ENCODE data around the gene HOXA9. TPM values are rescaled to one million over a fixed set of nuclear protein-coding genes. Genes with fewer than 3 reads are reported as not detected.

Gene HOXA9
- total RNA-seq = 10 to 100 TPM in 1 of 4 donors, 1 to 10 TPM in 3; 5.4 to 10.9 (median 9.0) TPM

- TF ChIP-seq CTCF (IDR thresholded peaks at IDR 0.05; ENCODE audit: low read depth) = no peak
Observed at GRCh38 chr7:27165089-27165995, at the start of gene HOXA9. HOXA9 (minus strand) TSS chr7:27165537; CDS start chr7:27165457, 80 bp downstream.

GRCh38 chr7:27214239-27214950 is 49.1 kb upstream of the HOXA9 start:
- no peak for TF ChIP-seq CTCF (IDR thresholded peaks at IDR 0.05; ENCODE audit: low read depth)

- no peak for TF ChIP-seq CTCF (IDR thresholded peaks at IDR 0.05; ENCODE audit: low read depth)
Observed at GRCh38 chr7:27213433-27214238, 48.3 kb upstream of the HOXA9 start.

- TF ChIP-seq CTCF (IDR thresholded peaks at IDR 0.05; ENCODE audit: low read depth) = no peak
Observed at GRCh38 chr7:27212497-27213432, 47.4 kb upstream of the HOXA9 start.

GRCh38 chr7:27211764-27212204 is 46.4 kb upstream of the HOXA9 start:
- TF ChIP-seq CTCF (IDR thresholded peaks at IDR 0.05; ENCODE audit: low read depth) = no peak

GRCh38 chr7:27211084-27211446 is 45.7 kb upstream of the HOXA9 start:
- no peak for TF ChIP-seq CTCF (IDR thresholded peaks at IDR 0.05; ENCODE audit: low read depth)

Measured in subcutaneous adipose tissue (tissue), 4 donors.